Germinal center (tissue), 1 donor: Measurements from ENCODE around the gene IMPDH2.

Source experiments
- DNase-seq: peaks from one replicate; pipeline ENCODE4 v3.0.0; 2012; ENCODE audit warnings: mixed read lengths, low spot score

Gene IMPDH2

GRCh38 chr3:49028673-49029562 is at the start of gene IMPDH2:
Gene IMPDH2 (minus strand): TSS chr3:49029398. CDS start chr3:49029350, 48 bp downstream.
- DNase-seq, result peak; percentile 88

DNA sequence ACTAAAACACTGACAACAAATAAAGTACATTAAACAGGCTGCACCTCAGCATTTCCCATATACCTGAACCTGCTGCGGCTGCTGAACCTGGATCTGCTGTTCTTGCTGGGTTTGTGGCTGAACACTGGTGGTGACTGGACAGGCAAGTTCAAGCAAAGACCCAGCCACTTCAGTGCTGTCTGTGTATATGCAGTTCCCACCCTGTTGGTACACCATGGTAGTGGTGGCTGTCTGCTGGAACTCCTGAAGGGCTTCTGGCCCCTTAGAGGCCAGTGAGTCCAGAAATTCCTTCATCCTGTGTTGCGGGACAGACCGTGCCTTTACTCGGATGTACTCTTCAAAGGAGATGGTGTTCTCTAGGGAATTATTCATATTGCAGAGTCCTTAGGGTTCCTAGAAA is 47.4 kb upstream of the IMPDH2 start:
- DNase-seq, result no peak

- DNase-seq, result no peak
Observed at GRCh38 chr3:49076116-49076515, 46.9 kb upstream of the IMPDH2 start.

DNA sequence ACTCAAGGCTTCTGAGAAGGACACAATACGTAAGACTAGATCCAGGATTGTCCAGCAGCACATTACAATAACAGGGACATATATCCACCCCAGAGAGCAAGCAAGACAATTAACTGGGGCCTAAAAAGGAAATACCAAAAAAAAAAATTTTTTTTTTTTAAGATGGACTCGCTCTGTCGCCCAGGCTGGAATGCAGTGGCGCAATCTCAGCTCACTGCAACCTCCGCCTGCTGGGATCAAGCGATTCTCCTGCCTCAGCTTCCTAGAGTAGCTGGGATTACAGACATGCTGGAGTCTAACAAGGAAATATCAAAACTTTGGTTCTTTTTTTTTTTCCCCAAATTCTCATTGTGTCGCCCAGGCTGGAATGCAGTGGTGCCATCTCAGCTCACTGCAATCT is 28.8 kb upstream of the IMPDH2 start:
- no peak for DNase-seq

GRCh38 chr3:49057268-49057667 is 28.1 kb upstream of the IMPDH2 start:
- no peak for DNase-seq

DNA sequence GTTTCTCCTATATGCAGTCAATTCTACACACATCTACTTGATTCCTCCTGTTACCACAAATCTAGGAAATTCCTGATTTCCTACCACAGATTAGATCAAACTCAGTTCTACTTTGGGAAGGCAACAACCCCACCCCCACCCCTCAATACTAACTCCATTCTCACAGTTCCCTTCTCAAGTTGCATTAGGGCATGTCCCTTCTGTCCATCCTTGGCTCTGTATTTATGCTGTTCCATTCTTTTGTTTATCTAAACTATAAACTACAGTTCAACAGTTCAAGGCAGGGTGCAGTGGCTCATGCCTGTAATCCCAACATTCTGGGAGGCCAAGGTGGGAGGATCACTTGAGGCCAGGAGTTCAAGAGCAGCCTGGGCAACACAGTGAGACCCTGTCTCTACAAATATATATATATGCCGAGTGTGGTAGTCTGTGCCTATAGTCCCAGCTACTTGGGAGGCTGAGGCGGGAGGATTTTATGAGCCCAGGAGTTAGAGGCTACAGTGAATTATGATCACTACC is 25.2 kb upstream of the IMPDH2 start:
- no peak for DNase-seq

DNA sequence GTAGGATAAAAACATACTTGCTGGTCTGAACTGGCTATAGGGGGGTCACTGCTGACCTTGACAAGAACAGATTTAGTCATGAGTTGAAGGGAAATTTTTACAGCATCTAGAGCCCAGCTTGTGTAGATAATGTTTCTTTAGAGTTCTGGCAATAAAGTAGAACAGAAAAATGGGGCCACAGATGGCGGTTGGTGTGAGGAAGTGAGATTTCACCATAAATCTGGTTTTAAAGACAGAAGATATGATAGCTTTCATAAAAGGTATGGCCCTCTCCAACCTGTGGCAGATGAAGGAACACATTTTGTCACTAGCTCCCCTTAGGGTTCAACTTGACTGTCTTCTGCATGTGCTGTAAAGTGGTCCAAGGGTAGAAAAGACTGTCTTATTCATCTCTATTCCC is 24.3 kb upstream of the IMPDH2 start:
- no peak for DNase-seq

GRCh38 chr3:49035281-49035680 is 6.1 kb upstream of the IMPDH2 start:
- DNase-seq, result no peak

- DNase-seq, result no peak
Observed at GRCh38 chr3:49034650-49035049, 5.5 kb upstream of the IMPDH2 start.

DNA sequence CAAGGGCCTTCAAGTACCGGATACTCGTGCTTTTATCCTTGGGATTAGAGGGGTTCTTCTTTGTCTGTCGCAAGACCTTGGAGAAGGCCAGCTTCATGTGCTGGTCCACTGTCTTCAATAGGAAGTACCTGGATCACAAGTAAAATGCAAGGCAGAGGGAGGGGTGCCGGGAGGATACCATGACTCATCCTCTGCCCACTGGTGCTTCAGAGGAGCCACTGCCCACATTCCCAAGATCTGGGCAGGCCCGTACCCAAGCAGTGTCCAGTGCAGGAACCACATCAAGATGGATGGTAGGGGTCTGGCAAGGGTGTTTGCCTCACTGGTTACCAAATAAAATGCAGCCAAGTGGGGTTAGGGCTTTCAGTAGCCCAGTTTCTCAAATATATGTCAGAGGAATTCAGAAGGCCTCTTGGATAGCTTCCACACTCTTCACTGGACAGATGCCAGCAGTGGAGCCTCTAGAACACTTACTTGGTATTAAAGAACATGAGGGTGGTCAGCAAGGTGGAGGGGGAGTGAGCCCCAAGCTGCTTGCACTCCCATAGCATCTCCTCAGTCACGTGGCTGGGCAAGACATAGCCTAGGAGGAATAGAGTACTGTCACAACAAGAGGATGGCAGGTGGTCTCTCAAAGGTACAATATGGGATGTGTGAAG is 3.6 kb upstream of the IMPDH2 start:
- no peak for DNase-seq

DNA sequence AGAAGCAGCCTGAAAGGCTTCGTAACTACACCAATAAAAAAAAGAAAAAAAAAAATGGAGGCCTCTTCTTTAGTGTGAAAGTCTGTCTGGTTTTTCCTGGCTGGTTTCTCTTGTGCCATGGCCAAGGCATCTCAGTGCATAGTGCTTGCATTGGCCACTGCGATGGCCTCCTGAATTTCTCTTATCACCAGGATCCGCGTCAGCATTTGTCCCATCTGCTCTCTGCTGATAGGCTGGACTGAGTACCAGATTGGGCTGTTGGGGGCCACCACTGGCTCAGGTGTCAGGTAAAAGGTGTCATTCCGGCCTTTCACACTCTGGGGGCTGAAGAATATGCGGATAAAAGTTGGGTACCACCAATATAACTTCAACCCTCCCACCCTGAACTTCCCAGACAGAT is 1.1 kb upstream of the IMPDH2 start:
- no peak for DNase-seq

DNA sequence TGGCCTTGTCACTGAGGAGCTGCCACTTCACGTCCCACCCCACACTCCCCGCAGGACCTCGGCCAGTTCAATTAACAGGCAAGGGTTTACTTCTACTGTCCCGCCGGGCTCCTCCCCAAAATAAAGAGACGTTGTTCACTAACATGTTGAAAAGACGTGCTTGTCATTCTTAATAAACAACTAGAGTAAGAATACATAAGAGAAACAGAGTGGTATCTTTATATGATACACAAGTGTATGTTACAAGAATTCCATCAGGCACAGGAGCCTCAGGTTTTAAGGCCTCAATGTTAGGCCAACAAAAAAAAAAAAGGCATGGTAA is 326 bp upstream of the IMPDH2 start:
- DNase-seq, result no peak

DNA sequence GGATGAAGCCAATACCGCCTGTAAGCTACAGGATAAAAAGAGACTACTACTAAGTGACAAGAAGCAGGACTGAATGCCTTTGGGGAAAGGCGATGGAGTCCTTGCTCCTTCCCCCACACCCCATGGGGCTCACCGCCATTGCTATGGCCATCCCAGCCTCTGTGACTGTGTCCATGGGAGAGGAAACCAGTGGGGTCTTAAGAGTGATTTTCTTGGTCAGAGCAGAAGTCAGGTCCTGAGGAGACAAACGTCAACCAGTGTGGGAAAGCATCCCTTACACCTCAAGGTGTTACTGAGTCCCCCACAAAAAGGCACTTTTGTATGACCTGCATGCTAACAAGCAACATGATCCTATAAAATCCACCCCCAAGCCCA is 913 bp downstream of the IMPDH2 start:
- DNase-seq, result no peak

GRCh38 chr3:49027634-49028033 is 1.6 kb downstream of the IMPDH2 start:
- DNase-seq, result no peak

DNA sequence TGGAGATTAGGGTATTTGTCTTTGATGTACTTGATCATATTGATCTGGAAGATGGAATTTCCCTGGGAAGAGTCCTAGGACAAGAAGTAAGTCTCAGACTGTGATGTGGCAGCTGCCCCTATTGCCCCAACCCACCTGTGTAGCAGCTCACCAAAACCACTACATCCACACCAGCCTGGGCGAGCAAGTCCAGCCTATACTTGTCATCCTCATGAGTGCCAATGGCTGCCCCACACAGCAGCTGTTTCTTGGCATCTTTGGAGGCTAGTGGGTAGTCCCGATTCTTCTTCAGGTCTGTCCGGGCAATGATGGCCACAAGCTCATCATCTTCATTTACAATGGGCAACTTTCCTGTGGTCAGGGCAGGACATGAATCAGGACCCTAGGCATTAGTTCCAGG is 2.7 kb downstream of the IMPDH2 start:
- no peak for DNase-seq

- no peak for DNase-seq
Observed at GRCh38 chr3:49025793-49026520, 3.2 kb downstream of the IMPDH2 start.

- no peak for DNase-seq
Observed at GRCh38 chr3:49025005-49025792, 4.0 kb downstream of the IMPDH2 start.

DNA sequence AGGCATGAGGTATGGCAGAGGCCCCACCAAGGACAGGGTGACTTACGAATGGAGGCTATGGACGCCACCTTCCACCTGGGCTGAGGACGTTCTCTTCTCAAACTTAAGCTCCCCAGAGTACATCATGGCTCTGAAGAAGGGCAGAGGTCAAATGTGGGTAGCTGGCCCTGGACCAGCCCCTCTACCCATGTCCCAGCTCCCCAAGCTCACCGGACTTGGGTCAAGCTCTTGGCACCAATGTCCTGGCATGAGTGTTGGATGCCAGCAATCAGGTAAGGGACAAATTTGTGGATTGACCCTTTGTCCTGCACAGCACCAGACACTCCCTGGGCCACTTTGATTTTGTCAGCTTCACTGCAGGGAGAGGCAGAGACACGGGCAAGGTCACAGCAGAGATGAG is 4.7 kb downstream of the IMPDH2 start:
- no peak for DNase-seq

- no peak for DNase-seq
Observed at GRCh38 chr3:49023775-49024174, 5.4 kb downstream of the IMPDH2 start.

GRCh38 chr3:49022688-49023171 is 6.5 kb downstream of the IMPDH2 start:
- DNase-seq, result no peak

DNA sequence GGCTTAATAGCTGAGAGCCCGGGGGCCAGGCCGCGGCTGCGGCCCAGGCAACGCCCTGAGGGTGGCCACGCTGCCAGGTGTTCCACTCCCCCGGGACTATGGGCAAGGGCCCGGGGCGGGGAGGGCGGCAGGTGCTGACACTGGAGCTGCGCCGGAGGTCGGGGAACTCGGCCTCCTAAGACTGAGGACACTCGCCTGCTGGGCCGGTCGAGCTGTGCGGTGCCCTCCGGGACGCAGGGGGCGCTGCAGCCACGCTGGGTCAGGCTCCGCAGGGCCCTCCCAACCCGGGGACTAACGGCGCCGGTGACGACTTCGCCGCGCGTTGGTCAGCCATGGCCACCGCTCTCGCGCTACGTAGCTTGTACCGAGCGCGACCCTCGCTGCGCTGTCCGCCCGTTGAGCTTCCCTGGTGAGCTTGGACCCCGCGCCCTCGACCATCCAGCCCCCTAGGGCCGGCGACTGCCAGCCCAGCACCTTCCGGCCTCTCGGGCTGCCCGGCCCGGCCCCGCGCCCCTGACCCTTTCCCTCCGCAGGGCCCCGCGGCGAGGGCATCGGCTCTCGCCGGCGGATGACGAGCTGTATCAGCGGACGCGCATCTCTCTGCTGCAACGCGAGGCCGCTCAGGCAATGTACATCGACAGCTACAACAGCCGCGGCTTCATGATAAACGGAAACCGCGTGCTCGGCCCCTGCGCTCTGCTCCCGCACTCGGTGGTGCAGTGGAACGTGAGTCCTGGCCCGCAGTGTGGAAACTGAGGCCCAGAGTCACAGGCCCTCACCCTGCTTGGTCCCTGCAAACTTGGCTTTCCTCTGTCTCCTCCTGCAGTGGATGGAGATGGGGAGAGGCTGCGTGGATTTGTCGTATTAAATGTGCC is 7.1 kb downstream of the IMPDH2 start, which contains the start of gene NDUFAF3:
TSS of gene NDUFAF3 (plus strand) at position 309 of the 875 bp plus-strand sequence. CDS start at position 333, 24 bp downstream.
- DNase-seq, result peak; percentile 91
